Right renal pelvis (tissue), 4 donors: ENCODE results near the gene ZNF775. TPM values are rescaled to one million over a fixed set of nuclear protein-coding genes. Genes with fewer than 3 reads are reported as not detected.

Source experiments
- DNase-seq, 4 donors: peaks; one replicate each; pipeline ENCODE4 v3.0.0-alpha.2; 2013; ENCODE audit warnings: low read depth in 4 of 4, low spot score in 3 of 4, missing footprints in 1 of 4
- polyA plus RNA-seq, 4 donors: library from polyadenylated mRNA; unstranded; fragments of 120-200 nt; gene quantifications; one replicate each; pipeline ENCODE4 v1.2.1, GENCODE V29; 2013; ENCODE audit not compliant: insufficient read length in 4 of 4

The ZNF775 gene
- polyA plus RNA-seq, 4 donors, result 4.0 to 9.1 (median 5.4) TPM

- DNase-seq, result no peak
These were observed 31.0 kb downstream of the ZNF775 start for GRCh38 chr7:150410131-150410530.

GRCh38 chr7:150410680-150411346 lies 31.7 kb downstream of the ZNF775 start:
- no peak for DNase-seq

GRCh38 chr7:150411606-150412005 lies 32.5 kb downstream of the ZNF775 start:
- DNase-seq, result no peak

- no peak for DNase-seq
These were observed 32.9 kb downstream of the ZNF775 start for GRCh38 chr7:150412016-150412415.

- DNase-seq, result no peak
These were observed 33.7 kb downstream of the ZNF775 start for GRCh38 chr7:150412518-150413488.

GRCh38 chr7:150413640-150414081 lies 34.5 kb downstream of the ZNF775 start:
- no peak for DNase-seq

- no peak for DNase-seq
These were observed 36.3 kb downstream of the ZNF775 start for GRCh38 chr7:150415161-150416153.

- DNase-seq, result no peak
These were observed 38.1 kb downstream of the ZNF775 start for GRCh38 chr7:150417239-150417638.

GRCh38 chr7:150417863-150418262 lies 38.7 kb downstream of the ZNF775 start:
- DNase-seq, result no peak

- no peak for DNase-seq
These were observed 41.1 kb downstream of the ZNF775 start for GRCh38 chr7:150420242-150420641.

GRCh38 chr7:150420987-150421674 lies 42.0 kb downstream of the ZNF775 start:
- peak in 3 of 4 donors; percentile 70 to 75 (median 73) for DNase-seq

- no peak for DNase-seq
These were observed 42.7 kb downstream of the ZNF775 start for GRCh38 chr7:150421831-150422230.

- no peak for DNase-seq
These were observed 46.5 kb downstream of the ZNF775 start for GRCh38 chr7:150425670-150426069.

- DNase-seq, result no peak
These were observed 49.7 kb downstream of the ZNF775 start for GRCh38 chr7:150428671-150429451.

- no peak for DNase-seq
These were observed 50.6 kb downstream of the ZNF775 start for GRCh38 chr7:150429699-150430098.

GRCh38 chr7:150430465-150431085 lies 51.4 kb downstream of the ZNF775 start:
- DNase-seq, result no peak

- no peak for DNase-seq
These were observed 52.9 kb downstream of the ZNF775 start for GRCh38 chr7:150431839-150432658.
